Prostate gland (tissue), 2 donors: ENCODE results near the gene SCYL3. TPM values are rescaled to one million over a fixed set of nuclear protein-coding genes. Genes with fewer than 3 reads are reported as not detected.

Experiments
- DNase-seq: peaks from one replicate; pipeline ENCODE4 v3.0.0-alpha.2; 2019; ENCODE audit warnings: low spot score
- H3K27ac ChIP-seq, 2 donors: fragments of 200-600 bp; sonication (generic); 2 replicates each; pipeline ENCODE4 v1.5.1; 2017 to 2019
- H3K27me3 ChIP-seq: fragments of 200-600 bp; sonication (generic); replicated peaks from 2 replicates; pipeline ENCODE4 v1.5.1; 2019; ENCODE audit not compliant: insufficient read depth
- H3K36me3 ChIP-seq, 2 donors: fragments of 200-600 bp; sonication (generic); 1 replicate in 1 of 2; 2 replicates in 1 of 2; pipeline versions ENCODE4 v1.5.1 to v1.8.1; 2017 to 2019
- H3K4me1 ChIP-seq: fragments of 200-600 bp; sonication (generic); replicated peaks from 2 replicates; pipeline ENCODE4 v1.5.1; 2019
- H3K4me3 ChIP-seq, 2 donors: fragments of 200-600 bp; sonication (generic); 2 replicates each; pipeline ENCODE4 v1.5.1; 2017 to 2019
- H3K9me3 ChIP-seq: fragments of 200-600 bp; sonication (generic); 2 replicates; pipeline ENCODE4 v1.5.1; 2017
- CTCF ChIP-seq, 4 experiments: fragments of 200-600 bp in 2 of 4; fragments of 450-650 bp in 2 of 4; sonication (generic) in 2 of 4; IDR thresholded peaks; 1 replicate in 3 of 4; 2 replicates in 1 of 4; pipeline ENCODE4 v1.5.1; 2016 to 2019; ENCODE audit warnings: antibody characterized with exemption in 4 of 4, mild to moderate bottlenecking in 2 of 4, moderate library complexity in 2 of 4
- POLR2A ChIP-seq: fragments of 450-650 bp; IDR thresholded peaks from one replicate; pipeline ENCODE4 v1.6.1; 2016; ENCODE audit warnings: antibody characterized with exemption, mild to moderate bottlenecking
- POLR2AphosphoS5 ChIP-seq: sonication (generic); formaldehyde crosslinking; IDR thresholded peaks from one replicate; pipeline ENCODE4 v1.6.1; 2017; ENCODE audit warnings: antibody characterized with exemption
- WGBS: methylation state at CpG from one replicate; pipeline ENCODE4 v1.1.5; 2018; 5-methylcytosine and 5-hydroxymethylcytosine counted together
- intact Hi-C: fragments of 100-400 bp; cut with DNase I; formaldehyde crosslinking; loops from one replicate; pipeline ENCODE4 v1.14.2; 2022
- total RNA-seq, 2 donors: library from RNA; depleted of rRNA; stranded (reverse); fragments of >200 nt; gene quantifications; one replicate each; pipeline ENCODE4 v1.1.0, GENCODE V29; 2016

Gene SCYL3
- total RNA-seq, 2 donors from 2014 or later = 15.8 to 18.6 TPM

- Histone ChIP-seq H3K4me3 (no peak overlapping the region), H3K36me3 (no peaks in the 10 kb centered on the region), H3K27me3 (no peaks in the 10 kb centered on the region), H3K9me3 (no peaks in the 10 kb centered on the region), H3K4me1 (no peaks in the 10 kb centered on the region), H3K27ac (no peak overlapping the region)
- DNase-seq = no peak
- 74% methylated on average over 5 of the region's 5 CpGs for WGBS
- intact Hi-C loops = no loop called here
- TF ChIP-seq POLR2A (no peak), POLR2AphosphoS5 (no peak), CTCF (IDR thresholded peaks at IDR 0.05) (no peak)
Observed at GRCh38 chr1:169902751-169903150, 9.1 kb upstream of the SCYL3 start.

GRCh38 chr1:169901115-169901514, 7.4 kb upstream of the SCYL3 start:
- H3K27ac ChIP-seq = no peak overlapping the region
- TF ChIP-seq CTCF (IDR thresholded peaks at IDR 0.05) (no peak), POLR2A (no peak), POLR2AphosphoS5 (no peak)
- no peak overlapping the region for H3K4me3 ChIP-seq
- H3K27me3 ChIP-seq = no peaks in the 10 kb centered on the region
- H3K4me1 ChIP-seq = no peaks in the 10 kb centered on the region
- no peak for DNase-seq
- H3K36me3 ChIP-seq = no peaks in the 10 kb centered on the region
- no peaks in the 10 kb centered on the region for H3K9me3 ChIP-seq
- intact Hi-C loops = no loop called here

GRCh38 chr1:169900571-169900970, 6.9 kb upstream of the SCYL3 start:
- Histone ChIP-seq H3K4me1 (no peaks in the 10 kb centered on the region), H3K36me3 (no peaks in the 10 kb centered on the region), H3K4me3 (no peak overlapping the region), H3K27me3 (no peaks in the 10 kb centered on the region), H3K9me3 (no peaks in the 10 kb centered on the region), H3K27ac (no peak overlapping the region)
- TF ChIP-seq POLR2AphosphoS5 (no peak), POLR2A (no peak), CTCF (IDR thresholded peaks at IDR 0.05) (no peak)
- DNase-seq = no peak
- intact Hi-C loops = no loop called here

- no peak overlapping the region for H3K27ac ChIP-seq
- no peaks in the 10 kb centered on the region for H3K27me3 ChIP-seq
- no peak overlapping the region for H3K4me3 ChIP-seq
- no peaks in the 10 kb centered on the region for H3K9me3 ChIP-seq
- H3K4me1 ChIP-seq = peaks cover under 1% of the 10 kb centered on the region
- WGBS = 61% methylated on average over 4 of the region's 4 CpGs
- intact Hi-C loops = no loop called here
- H3K36me3 ChIP-seq = no peaks in the 10 kb centered on the region
- DNase-seq = no peak
- TF ChIP-seq POLR2A (no peak), POLR2AphosphoS5 (no peak)
Observed at GRCh38 chr1:169899519-169900217, 6.0 kb upstream of the SCYL3 start.

- DNase-seq = no peak
- 91% methylated on average over 4 of the region's 4 CpGs for WGBS
- TF ChIP-seq POLR2AphosphoS5 (no peak), CTCF (IDR thresholded peaks at IDR 0.05) (no peak), POLR2A (no peak)
- H3K9me3 ChIP-seq = no peaks in the 10 kb centered on the region
- peaks cover 10% of the 10 kb centered on the region for H3K4me1 ChIP-seq
- intact Hi-C loops = no loop called here
- H3K27ac ChIP-seq = no peak overlapping the region
- no peaks in the 10 kb centered on the region for H3K36me3 ChIP-seq
- H3K27me3 ChIP-seq = no peaks in the 10 kb centered on the region
- no peak overlapping the region for H3K4me3 ChIP-seq
Observed at GRCh38 chr1:169896013-169896412, 2.3 kb upstream of the SCYL3 start.
